GM03348 (cell line): Measurements from ENCODE around the gene IGFBP5.

Source experiments
- DNase-seq: peaks from one replicate; pipeline ENCODE4 v3.0.0; 2012; ENCODE audit warnings: low spot score

IGFBP5 gene

GRCh38 chr2:216687646-216688045, 7.7 kb downstream of the IGFBP5 start:
- no peak for DNase-seq

GRCh38 chr2:216687111-216687510, 8.2 kb downstream of the IGFBP5 start:
- DNase-seq = no peak

- DNase-seq = no peak
Measured at GRCh38 chr2:216685327-216685875, 9.9 kb downstream of the IGFBP5 start.

GRCh38 chr2:216683846-216684245, 11.5 kb downstream of the IGFBP5 start:
- peak; percentile 91 for DNase-seq

GRCh38 chr2:216681683-216682082, 13.7 kb downstream of the IGFBP5 start:
- DNase-seq = no peak

GRCh38 chr2:216680951-216681629, 14.3 kb downstream of the IGFBP5 start:
- DNase-seq = no peak

GRCh38 chr2:216679658-216680024, 15.7 kb downstream of the IGFBP5 start:
- no peak for DNase-seq

GRCh38 chr2:216678813-216679657, 16.3 kb downstream of the IGFBP5 start:
- no peak for DNase-seq

GRCh38 chr2:216678098-216678465, 17.3 kb downstream of the IGFBP5 start:
- no peak for DNase-seq

- no peak for DNase-seq
Measured at GRCh38 chr2:216677439-216678097, 17.8 kb downstream of the IGFBP5 start.

GRCh38 chr2:216676630-216677029, 18.7 kb downstream of the IGFBP5 start:
- DNase-seq = no peak

- no peak for DNase-seq
Measured at GRCh38 chr2:216674376-216674775, 21.0 kb downstream of the IGFBP5 start.

- no peak for DNase-seq
Measured at GRCh38 chr2:216673609-216674008, 21.7 kb downstream of the IGFBP5 start.

- DNase-seq = no peak
Measured at GRCh38 chr2:216673021-216673420, 22.3 kb downstream of the IGFBP5 start.

- DNase-seq = no peak
Measured at GRCh38 chr2:216672466-216672865, 22.9 kb downstream of the IGFBP5 start.

GRCh38 chr2:216671791-216672343, 23.5 kb downstream of the IGFBP5 start:
- DNase-seq = no peak

GRCh38 chr2:216671081-216671411, 24.3 kb downstream of the IGFBP5 start:
- no peak for DNase-seq

GRCh38 chr2:216670266-216671080, 24.9 kb downstream of the IGFBP5 start:
- DNase-seq = no peak

GRCh38 chr2:216666461-216667233, 28.7 kb downstream of the IGFBP5 start:
- peak; percentile 81 for DNase-seq

GRCh38 chr2:216665717-216666116, 29.6 kb downstream of the IGFBP5 start:
- DNase-seq = no peak

- peak; percentile 35 for DNase-seq
Measured at GRCh38 chr2:216665242-216665641, 30.1 kb downstream of the IGFBP5 start.
